ENCODE measurements around the gene CDIP1.

GRCh38 chr16:4495766-4496165, 42.8 kb downstream of the CDIP1 start:
- TF ChIP-seq CTCF (IDR thresholded peaks at IDR 0.05; ENCODE audit: low read depth, low read length) (no peak), MYC (IDR thresholded peaks at IDR 0.05; ENCODE audit: low read depth, low read length) (no peak), POLR2A (IDR thresholded peaks at IDR 0.05; ENCODE audit: extremely low read depth, insufficient read length) (no peak)

All from NB4 (cell line).